Panc1 (cell line): ENCODE measurements around the gene KCNH6.

Experiments
- POLR2AphosphoS5 ChIP-seq: IDR thresholded peaks from 2 replicates; pipeline ENCODE4 v1.6.1; 2012; ENCODE audit warnings: mild to moderate bottlenecking, low read depth, low read length, moderate library complexity
- SIN3A ChIP-seq: IDR thresholded peaks from 2 replicates; pipeline ENCODE4 v1.6.1; 2012; ENCODE audit warnings: low read depth, mild to moderate bottlenecking, low read length, moderate library complexity, borderline replicate concordance; ENCODE audit not compliant: insufficient read depth
- TCF7L2 ChIP-seq: IDR thresholded peaks from 2 replicates; pipeline ENCODE4 v1.6.1; 2011; ENCODE audit warnings: mild to moderate bottlenecking, low read depth, low read length, inconsistent platforms
- TF ChIP-seq, protein P1 (sequence below): fragments of 450-650 bp; IDR thresholded peaks from 2 replicates; pipeline ENCODE4 v1.5.1; 2017; ENCODE audit warnings: mild to moderate bottlenecking
- TF ChIP-seq, protein P2 (sequence below), 2 experiments: IDR thresholded peaks; 2 replicates each; pipeline ENCODE4 v1.6.1; 2011 to 2012; ENCODE audit warnings: low read depth in 2 of 2, control low read depth in 1 of 2, low read length in 1 of 2, mild to moderate bottlenecking in 1 of 2, moderate library complexity in 1 of 2; ENCODE audit not compliant: insufficient read depth in 1 of 2

DNA sequence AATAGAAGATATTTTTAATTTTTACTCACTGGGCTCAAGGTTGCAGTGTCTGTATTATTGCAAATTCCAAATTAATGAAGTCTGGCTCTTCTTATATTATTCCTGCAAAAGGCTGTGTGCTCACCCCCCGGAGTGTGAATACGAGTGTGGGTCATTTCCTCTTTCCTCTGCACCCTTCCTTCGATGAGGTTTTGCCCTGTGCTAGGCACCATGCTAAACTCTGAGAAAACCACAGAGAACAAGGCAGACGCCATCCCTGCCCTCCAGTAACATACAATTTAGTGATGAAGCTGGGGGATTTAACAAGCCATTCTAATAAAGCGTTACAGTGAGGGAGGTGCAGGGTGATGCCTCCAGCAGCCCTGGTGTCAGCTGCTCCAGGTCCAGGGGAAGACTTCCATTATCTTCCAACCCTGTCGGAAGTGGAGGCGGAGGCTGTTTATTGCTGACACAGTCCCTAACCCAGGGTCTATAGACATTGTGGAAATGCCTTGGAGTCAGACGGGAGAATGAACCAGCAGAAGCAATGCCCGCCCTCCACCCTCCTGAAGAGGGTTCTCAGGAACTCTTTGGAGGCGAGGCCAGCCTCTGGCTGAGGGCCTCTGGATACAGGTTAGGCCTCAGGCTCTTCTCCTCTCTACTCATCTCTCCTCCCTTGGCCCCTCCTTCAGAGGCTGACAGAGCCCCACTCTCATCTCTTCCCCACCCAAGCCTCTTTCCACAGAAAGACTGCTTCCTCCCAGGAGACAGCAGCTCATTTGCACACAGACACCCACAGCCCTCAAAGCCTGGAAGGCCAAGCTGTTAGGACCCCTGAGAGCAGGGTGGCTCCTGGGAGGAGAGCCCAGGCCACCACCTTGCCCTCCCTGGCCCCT is 48.3 kb upstream of the KCNH6 start:
- TF ChIP-seq, protein P1, sequence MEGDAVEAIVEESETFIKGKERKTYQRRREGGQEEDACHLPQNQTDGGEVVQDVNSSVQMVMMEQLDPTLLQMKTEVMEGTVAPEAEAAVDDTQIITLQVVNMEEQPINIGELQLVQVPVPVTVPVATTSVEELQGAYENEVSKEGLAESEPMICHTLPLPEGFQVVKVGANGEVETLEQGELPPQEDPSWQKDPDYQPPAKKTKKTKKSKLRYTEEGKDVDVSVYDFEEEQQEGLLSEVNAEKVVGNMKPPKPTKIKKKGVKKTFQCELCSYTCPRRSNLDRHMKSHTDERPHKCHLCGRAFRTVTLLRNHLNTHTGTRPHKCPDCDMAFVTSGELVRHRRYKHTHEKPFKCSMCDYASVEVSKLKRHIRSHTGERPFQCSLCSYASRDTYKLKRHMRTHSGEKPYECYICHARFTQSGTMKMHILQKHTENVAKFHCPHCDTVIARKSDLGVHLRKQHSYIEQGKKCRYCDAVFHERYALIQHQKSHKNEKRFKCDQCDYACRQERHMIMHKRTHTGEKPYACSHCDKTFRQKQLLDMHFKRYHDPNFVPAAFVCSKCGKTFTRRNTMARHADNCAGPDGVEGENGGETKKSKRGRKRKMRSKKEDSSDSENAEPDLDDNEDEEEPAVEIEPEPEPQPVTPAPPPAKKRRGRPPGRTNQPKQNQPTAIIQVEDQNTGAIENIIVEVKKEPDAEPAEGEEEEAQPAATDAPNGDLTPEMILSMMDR = no peak
- TF ChIP-seq, protein P2, sequence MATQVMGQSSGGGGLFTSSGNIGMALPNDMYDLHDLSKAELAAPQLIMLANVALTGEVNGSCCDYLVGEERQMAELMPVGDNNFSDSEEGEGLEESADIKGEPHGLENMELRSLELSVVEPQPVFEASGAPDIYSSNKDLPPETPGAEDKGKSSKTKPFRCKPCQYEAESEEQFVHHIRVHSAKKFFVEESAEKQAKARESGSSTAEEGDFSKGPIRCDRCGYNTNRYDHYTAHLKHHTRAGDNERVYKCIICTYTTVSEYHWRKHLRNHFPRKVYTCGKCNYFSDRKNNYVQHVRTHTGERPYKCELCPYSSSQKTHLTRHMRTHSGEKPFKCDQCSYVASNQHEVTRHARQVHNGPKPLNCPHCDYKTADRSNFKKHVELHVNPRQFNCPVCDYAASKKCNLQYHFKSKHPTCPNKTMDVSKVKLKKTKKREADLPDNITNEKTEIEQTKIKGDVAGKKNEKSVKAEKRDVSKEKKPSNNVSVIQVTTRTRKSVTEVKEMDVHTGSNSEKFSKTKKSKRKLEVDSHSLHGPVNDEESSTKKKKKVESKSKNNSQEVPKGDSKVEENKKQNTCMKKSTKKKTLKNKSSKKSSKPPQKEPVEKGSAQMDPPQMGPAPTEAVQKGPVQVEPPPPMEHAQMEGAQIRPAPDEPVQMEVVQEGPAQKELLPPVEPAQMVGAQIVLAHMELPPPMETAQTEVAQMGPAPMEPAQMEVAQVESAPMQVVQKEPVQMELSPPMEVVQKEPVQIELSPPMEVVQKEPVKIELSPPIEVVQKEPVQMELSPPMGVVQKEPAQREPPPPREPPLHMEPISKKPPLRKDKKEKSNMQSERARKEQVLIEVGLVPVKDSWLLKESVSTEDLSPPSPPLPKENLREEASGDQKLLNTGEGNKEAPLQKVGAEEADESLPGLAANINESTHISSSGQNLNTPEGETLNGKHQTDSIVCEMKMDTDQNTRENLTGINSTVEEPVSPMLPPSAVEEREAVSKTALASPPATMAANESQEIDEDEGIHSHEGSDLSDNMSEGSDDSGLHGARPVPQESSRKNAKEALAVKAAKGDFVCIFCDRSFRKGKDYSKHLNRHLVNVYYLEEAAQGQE (IDR thresholded peaks at IDR 0.05; ENCODE audit: insufficient read depth in 1 of 2, low read depth in 2 of 2, low read length in 1 of 2) = no peak
- TF ChIP-seq TCF7L2 (no peak), POLR2AphosphoS5 (no peak), SIN3A (no peak)
